K562 (cell line): ENCODE data around the gene STX18. TPM values are rescaled to one million over a fixed set of nuclear protein-coding genes. Genes with fewer than 3 reads are reported as not detected.

Source experiments
- ATAC-seq: fragments of 200-7000 bp; cut with Tn5 transposase; 3 replicates; pipeline ENCODE4 v1.9.1; 2020; ENCODE audit warnings: moderate library complexity
- BruUV-seq: library from RNA; stranded (reverse); fragments of 400-500 nt; replicated peaks from 2 replicates; lab custom pipeline; 2021; lab: Mats Ljungman, UMichigan
- CTCF ChIA-PET: fragments of 300-600 bp; formaldehyde crosslinking; extraction: SDS; loops from one replicate; lab custom pipeline; 2021; ENCODE audit warnings: low intra/inter-chr PET ratio; lab: Yijun Ruan, JAX
- POLR2A ChIA-PET: fragments of 300-600, 350-650 bp; sonication (Branson Sonifier 250); formaldehyde crosslinking; extraction: SDS; loops from one replicate; lab custom pipeline; 2021; ENCODE audit warnings: antibody characterized with exemption, inconsistent platforms; lab: Yijun Ruan, JAX
- DNase-seq, 4 experiments: peaks; one replicate each; pipeline versions ENCODE4 v3.0.0 to v3.0.0-alpha.2; 2011 to 2018; ENCODE audit warnings: low spot score in 3 of 4, mixed read lengths in 3 of 4; ENCODE audit errors: extremely low read depth in 1 of 4
- FAIRE-seq: peaks from 2 replicates; lab custom pipeline; 2011; peaks lifted over from hg19 to GRCh38; lab: Jason Lieb, UNC
- H2AFZ ChIP-seq: 2 replicates; pipeline ENCODE4 v1.6.0; 2011; ENCODE audit warnings: low read depth, low read length, control low read depth, inconsistent platforms
- H3K27ac ChIP-seq: fragments of 200-600 bp; 3 replicates; pipeline ENCODE4 v1.8.0; 2011; ENCODE audit warnings: low read depth, mild to moderate bottlenecking, control low read depth, inconsistent platforms, low read length, moderate library complexity, mixed read lengths; ENCODE audit errors: extremely low read depth
- H3K27me3 ChIP-seq, 2 experiments: fragments of 300-600 bp in 1 of 2; 2 replicates in 1 of 2; 3 replicates in 1 of 2; pipeline versions ENCODE4 v1.6.0 to v1.8.0; 2011; ENCODE audit warnings: inconsistent platforms in 2 of 2, low read length in 2 of 2, mild to moderate bottlenecking in 1 of 2, mixed read lengths in 1 of 2, moderate library complexity in 1 of 2; ENCODE audit not compliant: control insufficient read depth in 2 of 2, insufficient read depth in 2 of 2
- H3K36me3 ChIP-seq: fragments of 300-600 bp; 3 replicates; pipeline ENCODE4 v1.8.0; 2011; ENCODE audit warnings: mild to moderate bottlenecking, low read length, inconsistent platforms; ENCODE audit not compliant: control insufficient read depth, insufficient read depth
- H3K4me1 ChIP-seq, 2 experiments: fragments of 200-600 bp in 1 of 2; replicated peaks in 1 of 2; 2 replicates in 1 of 2; 3 replicates in 1 of 2; pipeline versions ENCODE4 v1.5.1 to v1.8.0; 2011; ENCODE audit warnings: inconsistent platforms in 2 of 2, low read length in 2 of 2, mild to moderate bottlenecking in 1 of 2, mixed read lengths in 1 of 2, moderate library complexity in 1 of 2; ENCODE audit not compliant: control insufficient read depth in 2 of 2, insufficient read depth in 2 of 2
- H3K4me2 ChIP-seq: 2 replicates; pipeline ENCODE4 v1.6.1; 2011; ENCODE audit warnings: low read length, control low read depth, inconsistent platforms, mixed read lengths; ENCODE audit not compliant: insufficient read depth
- H3K4me3 ChIP-seq: fragments of 200-600 bp; sonication (generic), shearing (Covaris generic); 2 replicates; pipeline ENCODE4 v1.5.1; 2016; ENCODE audit warnings: control low read depth, inconsistent platforms
- H3K79me2 ChIP-seq: fragments of 200-600 bp; 3 replicates; pipeline ENCODE4 v1.8.0; 2011; ENCODE audit warnings: low read length, inconsistent platforms; ENCODE audit not compliant: control insufficient read depth, insufficient read depth
- H3K9ac ChIP-seq, 2 experiments: 2 replicates each; pipeline versions ENCODE4 v1.6.0 to v1.6.1; 2011; ENCODE audit warnings: low read depth in 2 of 2, low read length in 2 of 2, control low read depth in 1 of 2, inconsistent platforms in 1 of 2, mild to moderate bottlenecking in 1 of 2, mixed read lengths in 1 of 2; ENCODE audit not compliant: insufficient read depth in 1 of 2
- H3K9me1 ChIP-seq: one replicate; pipeline ENCODE4 v1.6.0; 2011; ENCODE audit warnings: inconsistent platforms, mild to moderate bottlenecking, low read length, moderate library complexity; ENCODE audit not compliant: control insufficient read depth, insufficient read depth
- H3K9me3 ChIP-seq: replicated peaks from 2 replicates; pipeline ENCODE4 v1.5.1; 2011; ENCODE audit warnings: low read depth, low read length, inconsistent platforms; ENCODE audit not compliant: control insufficient read depth, insufficient read depth
- H4K20me1 ChIP-seq: replicated peaks from 2 replicates; pipeline ENCODE4 v1.6.1; 2011; ENCODE audit warnings: low read length, inconsistent platforms, mixed read lengths; ENCODE audit not compliant: control insufficient read depth, insufficient read depth
- BRD4 ChIP-seq: fragments of 200-600 bp; sonication (generic); IDR thresholded peaks from 2 replicates; pipeline ENCODE4 v1.6.1; 2017; ENCODE audit warnings: inconsistent platforms
- HDGF ChIP-seq: fragments of 450-650 bp; IDR thresholded peaks from 2 replicates; pipeline ENCODE4 v1.6.1; 2016
- KHSRP ChIP-seq: fragments of 450-650 bp; IDR thresholded peaks from 2 replicates; pipeline ENCODE4 v1.6.1; 2017
- NRF1 ChIP-seq, 2 experiments: fragments of 450-650 bp; IDR thresholded peaks in 1 of 2; conservative IDR thresholded peaks in 1 of 2; 2 replicates each; pipeline ENCODE4 v1.6.1; 2014; ENCODE audit warnings: mild to moderate bottlenecking in 2 of 2
- POU5F1 ChIP-seq: fragments of 150-350 bp; IDR thresholded peaks from 2 replicates; pipeline ENCODE4 v1.6.1; 2014; ENCODE audit warnings: borderline replicate concordance, low read length, low read depth, mild to moderate bottlenecking; ENCODE audit not compliant: partially characterized antibody
- RBM34 ChIP-seq: fragments of 200-400 bp; formaldehyde crosslinking; IDR thresholded peaks from 2 replicates; pipeline ENCODE4 v1.6.1; 2018; ENCODE audit warnings: low read length, borderline replicate concordance; ENCODE audit not compliant: insufficient read depth
- SP1 ChIP-seq: sonication (generic); formaldehyde crosslinking; IDR thresholded peaks from 2 replicates; pipeline ENCODE4 v1.8.1; 2022; ENCODE audit warnings: mild to moderate bottlenecking, missing genetic modification reagents
- SP2 ChIP-seq: IDR thresholded peaks from 2 replicates; pipeline ENCODE4 v1.6.1; 2011; ENCODE audit warnings: mild to moderate bottlenecking, low read depth, low read length, moderate library complexity; ENCODE audit not compliant: poor library complexity, severe bottlenecking; ENCODE audit errors: extremely low read depth
- WGBS: fragments of 100-300 bp; shearing (Covaris generic); methylation state at CpG from one replicate; pipeline ENCODE4 v1.1.6; 2016; ENCODE audit warnings: low coverage, mixed read lengths; ENCODE audit not compliant: insufficient coverage; ENCODE audit errors: missing lambda C conversion rate; 5-methylcytosine and 5-hydroxymethylcytosine counted together
- in situ Hi-C: fragments of 300-500 bp; cut with MboI; formaldehyde crosslinking; loops from 4 replicates; pipeline ENCODE4 v1.15.0; 2018; ENCODE audit warnings: inconsistent platforms, mixed read lengths
- intact Hi-C: fragments of 100-400 bp; cut with micrococcal nuclease; formaldehyde crosslinking; loops from 2 replicates; pipeline ENCODE4 v1.14.2; 2022
- polyA plus RNA-seq, 8 experiments: library from polyadenylated mRNA; depleted of rRNA in 4 of 8; stranded (reverse) in 5 of 8; unstranded in 3 of 8; fragments of >200 nt; fragmentation: Nextera tagmentation in 2 of 8; fragmentation: Illumina TruSeq in 1 of 8; extraction: Ambion mirVana in 2 of 8; extraction: Trizol in 1 of 8; gene quantifications; 2 replicates each; pipeline versions ENCODE4 v1.2.1 to v1.2.3, GENCODE V29; 2011 to 2014; ENCODE audit warnings: inconsistent platforms in 1 of 8, missing spikeins in 1 of 8
- total RNA-seq, 7 experiments: library from RNA; depleted of rRNA in 6 of 7; stranded (reverse); fragments of >200 nt in 6 of 7; fragmentation: Illumina TruSeq in 2 of 7; extraction: Trizol in 2 of 7; gene quantifications; 2 replicates each; pipeline versions ENCODE4 v1.2.1 to v1.2.3, GENCODE V29; 2011 to 2021; ENCODE audit warnings: low replicate concordance in 1 of 7

The STX18 gene
- total and polyA plus RNA-seq, 9 of the 15 experiments (the other 6 are each of a cell fraction or from before 2014, with no cell fraction given) = 6.2 to 41.7 (median 22.7) TPM

DNA sequence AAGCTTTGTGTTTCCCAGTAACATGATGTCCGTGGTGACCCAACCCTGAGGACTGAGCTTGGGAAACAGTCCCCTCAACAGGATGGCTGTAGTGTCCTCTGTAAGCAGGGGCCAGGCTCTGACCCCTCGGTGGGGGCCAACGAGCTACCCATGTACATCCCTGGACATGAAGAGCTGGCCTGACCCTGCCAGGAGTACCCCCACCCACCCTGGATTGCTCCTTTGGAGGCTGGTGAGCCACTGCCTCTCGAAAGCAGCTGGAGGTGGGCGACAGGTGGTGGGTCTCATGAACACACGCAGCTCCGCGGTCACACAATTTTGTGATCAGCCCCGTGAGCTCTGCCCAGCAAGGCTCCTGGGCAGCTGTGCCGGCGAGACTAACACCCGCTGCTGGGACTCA is 121.4 kb downstream of the STX18 start:
- Histone ChIP-seq H3K36me3 (peaks cover 37% of the 10 kb centered on the region; the same call in 2 of the 3 replicates), H3K79me2 (no peaks in the 10 kb centered on the region), H3K27me3 (peaks cover 0 to 9% of the 10 kb centered on the region in 2 experiments; a peak in 2 of 5 replicates), H3K9ac (no peak overlapping the region), H2AFZ (no peak overlapping the region), H4K20me1 (no peaks in the 10 kb centered on the region; the same call in 1 of the 2 replicates), H3K9me3 (no peaks in the 10 kb centered on the region), H3K4me1 (peaks cover 0 to 4% of the 10 kb centered on the region in 2 experiments; a peak in 2 of 5 replicates), H3K4me3 (no peak overlapping the region), H3K27ac (no peak overlapping the region), H3K4me2 (no peak overlapping the region), H3K9me1 (no peaks in the 10 kb centered on the region)
- ChIA-PET POLR2A (interaction anchor here (0.6 kb wide), 1 partner anchor 15 kb away, joined by 3 read pairs; no protein-coding TSS in a partner anchor), CTCF (no interaction called here)
- TF ChIP-seq NRF1 (conservative IDR thresholded peaks at IDR 0.05 in 1 of 2, IDR thresholded peaks at IDR 0.05 in 1 of 2) (no peak), HDGF (no peak), POU5F1 (no peak), RBM34 (no peak), SP2 (no peak), SP1 (CRISPR knock-in tag) (no peak), BRD4 (no peak), KHSRP (no peak)
- BruUV-seq = no TSS peak
- ATAC-seq (no peak), DNase-seq (no peak), FAIRE-seq (no peak)
- in situ Hi-C loops (no loop called here), intact Hi-C loops (no loop called here)
- WGBS = 90% methylated on average over 12 of the region's 12 CpGs
